HG03108 (cell line): ENCODE measurements around the gene CD276.
"Not testable (repeated sequence)": the region's sequence is repeated elsewhere in the genome, so short reads cannot be mapped to it uniquely, and the experiment has no call there.

Experiments used
- ATAC-seq: cut with Tn5 transposase; IDR thresholded peaks from one replicate; pipeline ENCODE4 v1.9.1; 2021; ENCODE audit warnings: moderate library complexity; ENCODE audit not compliant: unreplicated experiment

CD276 gene

DNA sequence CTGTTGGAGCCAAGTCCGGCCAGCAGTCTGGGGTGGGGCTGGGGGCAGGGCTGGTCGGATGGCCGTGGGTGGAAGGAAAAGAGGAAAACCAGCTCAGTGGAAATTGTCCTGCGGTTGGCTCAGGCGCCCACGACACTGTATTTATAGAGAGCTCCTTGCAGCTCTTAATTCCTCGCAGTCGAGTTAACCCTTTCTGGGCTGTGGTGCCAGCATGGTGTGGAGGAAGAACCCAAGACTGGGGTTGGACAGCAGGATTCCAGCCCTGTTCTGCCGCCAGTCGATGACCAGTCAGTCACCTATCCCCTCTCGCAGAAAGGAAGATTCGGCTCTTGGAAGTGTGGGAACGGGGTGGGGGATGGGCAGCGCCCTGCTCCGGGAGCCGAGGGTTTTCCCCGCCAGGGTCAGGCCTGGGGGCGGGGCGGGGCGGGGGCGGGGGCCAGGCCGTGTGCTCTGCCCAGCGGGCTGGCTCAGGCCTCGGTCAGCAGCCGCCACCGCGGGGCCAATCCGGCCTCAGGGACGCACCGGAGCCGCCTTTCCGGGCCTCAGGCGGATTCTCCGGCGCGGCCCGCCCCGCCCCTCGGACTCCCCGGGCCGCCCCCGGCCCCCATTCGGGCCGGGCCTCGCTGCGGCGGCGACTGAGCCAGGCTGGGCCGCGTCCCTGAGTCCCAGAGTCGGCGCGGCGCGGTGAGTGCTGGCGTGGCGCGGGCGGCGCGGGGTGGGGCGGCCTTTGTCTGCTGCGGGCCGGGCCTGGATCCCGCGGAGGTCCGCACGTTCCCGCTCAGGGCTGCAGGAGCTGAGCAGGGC, at the start of gene CD276:
Gene CD276, plus strand, starts transcription at position 607 of the 804 bp plus-strand sequence. CDS start 15,257 bp downstream, outside the sequence.
- ATAC-seq = no peak

DNA sequence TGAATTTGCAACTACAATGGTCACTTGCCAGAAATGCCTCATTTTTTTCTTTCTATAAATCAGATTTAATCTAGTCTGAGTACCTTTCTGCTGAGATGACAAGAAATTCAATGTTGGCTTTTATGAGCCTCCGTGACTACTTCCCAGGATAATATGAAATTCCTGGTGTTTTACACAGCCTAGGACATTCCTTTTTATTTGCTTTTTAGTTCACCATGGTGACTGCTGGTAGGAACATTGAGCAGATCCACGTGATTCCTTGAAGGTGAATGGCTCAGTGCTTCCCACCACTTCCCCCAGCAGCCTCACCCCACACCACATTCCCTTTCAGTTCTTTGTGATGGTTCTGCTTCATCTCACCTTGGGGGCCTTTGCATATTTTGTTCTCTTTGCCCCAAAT, 46.7 kb upstream of the CD276 start:
- ATAC-seq = no peak

DNA sequence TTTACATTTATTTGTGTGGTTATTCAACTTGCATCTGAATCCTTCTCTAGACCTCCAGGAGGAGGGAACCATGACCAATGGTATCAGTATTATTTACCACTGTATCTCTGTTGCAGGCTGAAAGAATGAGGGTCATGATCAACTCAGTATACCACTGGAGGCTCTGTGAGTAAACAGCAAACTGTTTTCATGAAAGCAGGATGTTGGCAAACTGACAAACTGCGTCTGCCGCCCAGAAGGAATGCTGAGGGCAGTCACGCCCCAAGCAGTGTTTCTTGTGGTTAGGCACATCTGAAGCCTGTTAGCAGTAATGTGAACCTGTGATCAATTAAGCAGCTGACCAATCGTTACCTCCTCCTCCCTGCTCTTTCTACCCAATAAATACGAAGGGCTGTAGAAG, 44.7 kb upstream of the CD276 start:
- not testable (repeated sequence) for ATAC-seq

DNA sequence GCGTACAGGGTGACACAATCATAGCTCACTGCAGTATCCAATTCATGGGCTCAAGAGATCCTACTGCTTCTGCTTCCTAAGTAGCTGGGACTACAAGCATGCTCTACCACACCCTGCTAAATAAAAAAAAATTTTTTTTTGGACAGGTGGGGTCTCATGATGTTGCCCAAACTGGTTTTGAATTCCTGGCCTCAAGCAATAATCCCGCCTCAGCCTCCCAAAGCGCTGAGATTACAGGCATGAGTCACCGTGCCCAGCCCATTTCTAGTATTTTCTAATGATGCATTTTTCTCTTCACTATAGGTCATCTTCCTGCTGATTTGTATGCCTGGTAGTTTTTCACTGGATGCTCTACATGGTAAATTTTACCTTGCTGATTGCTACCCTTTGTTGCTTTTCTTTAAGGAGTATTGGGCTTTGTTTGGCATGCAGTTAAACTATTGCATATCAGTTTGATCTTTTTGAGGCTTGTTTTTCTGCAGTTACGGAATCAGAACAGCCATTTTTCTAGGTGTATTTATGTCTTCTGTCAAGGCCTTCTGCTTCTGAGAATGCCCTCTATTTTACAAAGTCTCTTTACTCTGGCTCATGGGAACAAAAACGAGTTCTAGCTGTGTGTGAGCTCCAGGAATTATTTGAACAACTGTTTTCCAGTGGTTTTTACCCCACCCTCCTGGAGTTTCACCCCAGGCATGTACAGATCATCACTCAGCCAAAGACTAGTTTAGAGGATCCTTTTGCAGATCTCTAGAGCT, 36.7 kb upstream of the CD276 start:
- no peak for ATAC-seq

DNA sequence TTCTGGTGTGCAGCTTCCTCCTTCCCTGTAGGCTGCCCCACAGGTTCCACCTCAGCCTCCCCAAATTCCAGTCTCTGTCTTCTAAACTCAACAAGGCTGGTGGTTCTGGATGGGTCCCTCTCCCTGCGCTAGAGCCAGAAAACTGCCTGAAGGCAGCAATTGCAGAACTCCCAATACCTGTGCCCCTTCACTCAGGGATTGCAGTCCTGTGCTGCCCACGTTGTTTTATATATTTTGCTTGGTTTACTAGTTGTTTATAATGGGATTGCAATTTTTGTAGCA, 36.2 kb upstream of the CD276 start:
- no peak for ATAC-seq

DNA sequence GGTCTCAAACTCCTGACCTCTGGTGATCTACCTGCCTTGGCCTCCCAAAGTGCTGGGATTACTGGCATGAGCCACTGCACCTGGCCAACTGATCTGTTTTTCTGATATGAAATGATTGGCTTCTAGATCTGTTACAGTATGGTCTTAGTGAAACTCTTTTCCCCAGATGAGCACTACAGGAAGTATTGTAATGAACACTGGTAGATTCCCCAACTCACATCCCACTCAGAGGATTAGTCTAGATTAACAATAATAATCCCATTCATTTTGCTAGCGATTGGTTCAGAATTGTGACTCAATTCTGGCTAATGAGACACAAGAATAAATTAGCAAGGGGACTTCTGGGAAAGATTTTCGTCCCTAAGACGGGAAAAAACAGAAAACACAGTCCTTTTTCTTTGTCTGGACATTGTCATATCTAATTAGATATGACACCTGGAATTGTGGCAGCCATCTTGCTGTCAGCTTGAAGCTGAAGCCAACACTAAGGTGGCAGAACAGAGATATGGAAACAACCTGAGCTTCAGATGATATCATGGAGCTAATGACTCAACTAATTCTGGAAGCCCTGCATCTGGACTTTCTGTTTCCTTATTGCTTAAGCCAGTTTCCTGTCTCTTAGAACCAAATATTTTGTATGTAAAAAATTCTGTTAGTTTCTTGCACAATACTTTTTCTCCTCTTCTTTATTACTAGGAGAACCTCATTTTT, 33.6 kb upstream of the CD276 start:
- ATAC-seq = no peak

DNA sequence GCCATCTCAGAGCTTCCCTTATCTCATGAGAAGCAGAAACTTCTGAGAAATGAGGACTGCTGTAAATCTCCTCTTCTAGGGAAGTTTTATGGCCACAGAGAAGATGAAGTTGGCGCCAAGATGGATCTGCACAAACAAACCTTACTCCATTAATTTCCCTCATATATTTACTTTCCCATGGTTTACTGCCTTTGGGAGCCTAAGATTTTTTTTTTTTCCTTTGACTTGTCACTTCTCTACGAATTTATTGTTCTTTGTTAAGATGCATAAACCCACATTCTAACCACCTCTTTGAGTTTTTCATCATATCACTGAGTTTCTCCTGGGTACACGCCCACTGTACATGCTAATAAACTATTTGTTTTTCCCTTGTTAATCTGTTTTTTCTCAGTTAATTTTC, 29.5 kb upstream of the CD276 start:
- no peak for ATAC-seq

DNA sequence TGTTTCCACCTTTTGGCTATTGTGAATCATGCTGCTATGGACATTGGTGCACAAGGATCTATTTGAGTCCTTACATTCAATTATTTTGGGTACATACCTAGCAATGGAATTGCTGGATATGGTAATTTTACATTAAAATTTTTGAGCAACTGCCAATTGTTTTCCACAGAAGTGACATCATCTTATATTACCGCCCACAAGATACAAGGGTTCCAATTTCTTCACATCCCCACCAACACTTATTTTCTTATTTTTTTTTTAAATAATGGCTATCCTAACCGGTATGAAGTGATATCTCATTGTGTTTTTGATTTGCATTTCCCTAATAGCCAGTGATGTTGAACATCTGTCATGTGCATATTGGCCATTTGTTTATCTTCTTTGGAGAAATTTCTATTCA, 28.5 kb upstream of the CD276 start:
- no peak for ATAC-seq

DNA sequence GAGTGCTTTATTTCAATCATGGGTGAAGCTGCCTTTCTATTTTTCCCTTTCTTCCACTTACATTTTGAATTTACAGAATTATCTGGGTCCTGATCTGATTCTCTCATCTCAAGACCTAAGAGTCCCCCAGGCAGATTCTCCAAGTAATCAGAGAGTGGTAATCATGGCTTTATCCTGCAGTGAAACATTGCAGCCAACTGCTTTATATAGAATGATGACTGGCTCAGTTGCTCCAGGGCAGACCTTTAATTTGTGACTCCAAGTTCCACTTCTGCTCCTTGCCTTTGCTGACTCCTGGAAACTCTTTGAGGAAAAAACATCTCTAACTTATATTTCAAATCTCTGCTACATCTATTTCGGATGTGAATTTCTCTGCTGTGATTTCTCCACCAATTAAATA, 25.5 kb upstream of the CD276 start:
- ATAC-seq = no peak

DNA sequence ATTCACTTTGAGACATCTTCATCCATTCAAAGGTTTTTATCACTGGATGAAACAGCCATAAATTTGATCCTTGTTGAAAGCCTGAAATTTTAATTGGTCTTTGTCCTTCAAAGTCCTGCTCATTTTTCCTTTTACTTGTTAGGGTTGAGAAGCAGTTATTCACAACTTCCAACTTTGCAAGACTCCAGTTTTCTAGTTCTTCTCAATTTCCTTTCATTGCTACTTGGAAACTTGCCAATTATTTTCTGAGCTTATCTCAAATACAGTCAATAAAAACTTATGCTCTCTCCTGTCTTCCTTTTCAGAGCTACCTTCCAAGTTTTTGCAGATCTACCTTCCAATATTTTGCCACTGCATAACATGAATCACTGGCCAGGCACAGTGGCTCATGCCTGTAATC, 23.7 kb upstream of the CD276 start:
- ATAC-seq = no peak

DNA sequence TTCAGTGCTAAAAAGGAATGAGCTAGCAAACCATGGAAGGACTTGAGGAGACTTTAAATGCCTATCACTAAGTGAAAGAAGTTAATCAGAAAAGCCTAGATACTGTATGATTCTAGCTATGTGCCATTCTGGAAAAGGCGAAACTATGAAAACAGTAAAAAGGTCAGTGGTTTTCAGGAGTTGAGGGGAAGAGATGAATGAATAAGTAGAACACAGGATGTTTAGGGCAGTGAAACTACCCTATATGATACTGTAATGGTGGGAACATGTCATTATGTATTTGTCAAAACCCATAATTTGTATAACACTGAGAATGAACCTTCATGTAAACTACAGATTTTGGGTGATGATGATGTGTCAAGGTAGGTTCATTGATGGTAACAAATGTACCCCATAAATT, 9.6 kb upstream of the CD276 start:
- ATAC-seq = no peak

DNA sequence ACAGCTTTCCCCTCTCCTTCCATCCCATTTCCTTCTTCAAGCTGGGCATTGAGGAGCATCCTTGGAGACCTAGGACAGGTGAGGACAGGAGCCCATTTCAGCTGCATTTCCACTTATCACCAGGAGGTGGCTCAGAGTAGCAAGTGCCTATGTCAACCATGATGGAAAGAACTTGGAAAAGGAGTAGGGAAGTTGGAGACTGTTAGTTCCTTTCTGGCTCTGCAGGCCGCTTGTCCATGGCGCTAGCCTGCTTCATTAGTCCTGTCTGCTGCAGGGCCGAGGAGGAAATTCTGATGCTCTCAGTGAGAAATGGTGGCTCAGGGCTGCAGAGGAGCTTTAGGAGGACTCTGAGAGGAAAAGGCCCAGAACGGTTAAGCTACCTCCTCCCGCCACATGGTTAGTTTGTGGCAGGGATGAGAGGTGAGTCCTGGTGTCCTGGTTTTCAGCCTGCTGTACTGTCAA, 7.0 kb upstream of the CD276 start:
- no peak for ATAC-seq

DNA sequence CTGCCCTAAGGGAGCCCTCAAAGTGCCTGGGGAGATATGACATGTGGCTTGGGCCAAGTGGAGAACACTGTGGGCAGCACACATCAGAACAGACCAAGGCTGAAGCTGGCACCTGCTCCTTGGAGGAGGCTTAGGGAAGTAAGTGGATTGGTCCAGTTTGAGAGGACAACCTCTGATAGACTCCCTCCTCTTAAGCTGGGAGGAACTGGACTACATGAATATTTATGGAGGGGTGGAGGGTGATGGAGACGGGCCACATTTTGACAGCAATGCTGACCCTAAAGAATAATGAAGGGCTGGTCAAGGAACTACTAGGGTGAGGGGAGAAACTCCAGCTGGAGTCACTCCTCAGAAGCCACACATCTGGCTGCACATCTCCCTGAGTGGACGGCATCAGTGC, 6.5 kb upstream of the CD276 start:
- no peak for ATAC-seq

DNA sequence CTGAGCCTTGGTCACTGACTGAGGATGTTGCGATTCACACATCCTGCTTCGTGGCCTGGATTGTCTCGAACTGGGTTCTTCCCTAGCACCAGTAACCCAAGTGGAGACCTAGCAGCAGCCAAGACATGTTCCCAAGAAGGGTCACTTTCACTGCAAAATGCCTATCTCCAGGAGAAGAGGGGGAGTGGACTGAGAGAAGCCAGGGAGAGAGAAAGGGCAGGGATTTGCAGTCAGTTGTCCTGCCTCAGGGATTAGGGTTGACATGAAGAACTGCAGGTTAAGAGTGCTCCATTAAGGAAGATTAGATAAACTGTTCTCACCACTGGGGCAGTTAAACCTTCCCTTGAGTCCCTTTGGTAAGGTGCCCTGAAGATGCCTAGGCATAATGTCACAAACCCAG, 5.7 kb upstream of the CD276 start:
- no peak for ATAC-seq

DNA sequence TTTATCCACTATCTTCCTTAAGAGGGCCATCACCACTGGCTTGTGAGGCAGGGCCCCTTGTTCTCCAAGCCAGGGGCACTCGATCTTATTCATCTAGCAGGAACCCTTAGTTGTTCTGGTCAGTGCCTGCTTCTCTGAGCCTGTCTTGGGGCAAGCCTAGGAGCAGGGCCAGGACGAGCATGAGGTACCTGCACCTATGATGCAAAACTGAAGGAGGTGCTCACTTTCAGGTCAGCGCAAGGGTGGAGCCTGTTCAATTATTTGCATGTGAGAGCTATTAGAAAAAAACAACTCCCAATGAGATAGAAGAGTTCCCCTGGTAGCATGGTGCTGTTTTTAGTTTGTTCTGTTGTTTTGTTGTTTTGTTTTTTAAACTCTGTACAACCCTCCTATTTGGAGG, 5.0 kb upstream of the CD276 start:
- no peak for ATAC-seq

DNA sequence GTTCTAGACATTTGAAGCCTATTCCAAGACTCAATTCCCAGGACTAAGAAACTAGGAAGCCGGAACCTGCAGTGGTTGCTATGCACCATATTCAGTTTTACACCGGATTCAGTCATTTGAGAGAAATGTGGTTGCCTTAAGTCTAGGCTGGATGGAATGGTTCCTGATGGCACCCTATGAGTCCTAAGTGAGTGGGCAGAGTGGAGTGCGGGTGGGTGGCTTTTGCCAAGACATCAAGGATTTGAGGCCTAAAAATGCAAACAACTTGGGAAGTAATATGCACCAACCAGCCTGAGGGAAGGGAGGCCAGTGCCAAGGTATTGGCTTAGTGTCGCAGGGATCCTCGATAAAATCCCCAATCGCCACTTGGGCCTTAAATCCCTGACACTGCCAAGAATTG, 4.2 kb upstream of the CD276 start:
- no peak for ATAC-seq

DNA sequence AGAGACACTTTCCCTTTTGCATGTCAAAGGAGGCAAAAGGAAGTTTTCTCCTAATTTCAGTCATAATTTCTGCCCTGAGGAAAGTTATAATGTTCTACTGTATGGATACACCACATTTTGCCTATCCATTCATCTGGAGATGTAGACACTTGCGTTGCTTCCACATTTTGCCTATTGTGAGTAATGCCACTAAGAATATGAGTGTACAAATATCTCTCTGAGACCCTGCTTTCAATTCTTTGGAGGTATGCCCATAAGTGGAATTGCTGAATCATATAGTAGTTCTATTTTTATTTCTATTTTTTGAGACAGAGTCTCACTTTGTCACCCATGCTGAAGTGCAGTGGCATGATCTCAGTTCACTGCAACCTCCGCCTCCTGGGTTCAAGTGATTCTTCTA, 3.6 kb upstream of the CD276 start:
- ATAC-seq = no peak

DNA sequence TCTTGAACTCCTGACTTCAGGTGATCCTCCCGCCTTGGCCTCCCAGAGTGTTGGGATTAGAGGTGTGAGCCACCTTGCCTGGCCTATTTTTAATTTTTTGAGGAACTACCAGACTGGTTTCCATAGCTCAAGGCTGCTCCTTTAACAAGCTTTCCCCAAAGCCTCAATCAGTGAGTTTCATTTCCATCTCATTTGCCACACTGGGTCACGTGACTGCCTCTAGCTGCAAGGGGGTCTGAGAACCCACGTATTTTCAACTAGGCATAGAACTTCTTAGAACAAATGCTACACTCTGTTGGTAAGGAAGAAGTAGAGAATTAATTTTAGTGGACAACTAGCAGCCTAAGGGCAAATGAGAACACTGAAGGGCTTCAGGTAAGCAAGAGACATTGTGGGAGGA, 3.1 kb upstream of the CD276 start:
- no peak for ATAC-seq

DNA sequence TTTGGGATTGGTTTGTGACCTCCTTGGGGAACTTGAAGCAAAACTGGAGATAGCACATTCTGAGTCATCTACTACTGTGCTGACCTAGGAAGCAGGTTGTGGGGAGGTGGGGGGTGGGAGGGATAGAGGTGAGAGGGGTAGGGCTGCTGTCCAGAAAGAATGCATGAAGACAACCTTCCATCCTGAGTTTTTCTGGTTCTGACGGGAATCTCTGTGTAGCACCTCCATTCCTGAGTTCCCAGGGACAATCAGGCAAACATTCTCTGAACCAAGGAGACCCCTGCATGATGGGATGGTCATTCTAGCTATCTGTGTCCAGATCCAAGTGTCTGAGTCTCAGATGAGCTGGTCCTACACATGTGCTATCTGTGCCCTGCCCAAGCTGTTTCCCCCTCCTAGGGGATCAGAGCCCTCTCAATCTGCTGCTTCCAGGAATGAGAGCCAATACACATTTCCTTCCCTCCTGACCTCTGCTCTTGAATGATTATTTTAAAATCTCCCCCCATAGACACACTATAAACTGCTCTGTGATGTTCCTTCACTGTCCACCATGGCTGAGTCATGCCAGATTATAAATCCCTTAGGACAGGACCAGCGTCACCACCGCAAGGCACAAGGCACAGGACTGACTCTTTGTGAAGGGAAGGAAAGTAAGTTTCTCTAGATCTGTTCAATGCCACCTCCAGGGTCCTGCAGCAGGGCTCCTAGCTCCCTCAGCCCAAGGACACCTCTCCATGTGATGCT, 2.2 kb upstream of the CD276 start:
- no peak for ATAC-seq

DNA sequence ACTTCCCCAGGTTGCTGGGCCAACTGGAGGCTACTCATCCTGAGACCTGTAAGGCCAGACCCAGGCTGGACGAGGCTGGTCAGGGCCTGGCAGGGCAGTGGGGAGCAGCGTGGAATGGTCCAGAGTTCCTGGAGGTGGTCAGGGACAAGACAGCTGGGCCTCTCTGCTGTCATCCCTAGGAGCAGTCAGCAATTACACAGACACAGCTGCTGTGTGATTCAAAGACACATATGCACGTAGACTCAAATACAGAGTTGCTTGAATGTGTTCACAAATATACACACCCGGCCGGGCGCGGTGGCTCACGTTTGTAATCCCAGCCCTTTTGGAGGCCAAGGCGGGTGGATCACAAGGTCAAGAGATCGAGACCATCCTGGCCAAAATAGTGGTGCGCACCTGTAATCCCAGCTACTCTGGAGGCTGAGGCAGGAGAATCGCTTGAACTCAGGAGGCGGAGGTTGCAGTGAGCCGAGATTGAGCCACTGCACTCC, 1.5 kb upstream of the CD276 start:
- ATAC-seq = no peak

DNA sequence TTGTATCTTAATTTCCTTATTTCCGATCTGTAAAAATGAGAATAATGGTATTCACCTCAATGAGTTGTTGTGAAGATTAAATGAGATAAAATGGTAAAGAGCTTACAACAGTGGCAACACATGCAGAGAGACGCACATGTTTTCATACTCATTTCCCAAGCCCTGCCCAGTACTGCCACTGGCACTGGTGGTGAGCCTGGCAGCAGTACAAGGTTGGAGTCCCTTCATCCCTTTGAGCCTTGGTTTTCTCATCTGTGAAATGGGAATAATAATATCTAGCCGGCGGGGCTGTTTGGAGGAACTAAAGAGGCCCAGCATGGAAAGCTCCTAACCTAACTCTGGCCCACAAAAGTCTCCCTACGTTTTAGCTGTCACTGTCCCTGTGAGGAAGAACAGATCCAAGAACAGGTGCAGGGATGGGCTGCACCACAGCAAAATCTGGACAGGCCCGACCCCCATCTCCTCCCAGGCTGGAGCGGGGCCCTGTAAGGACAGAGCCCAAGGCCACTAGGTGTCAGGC, 866 bp upstream of the CD276 start:
- no peak for ATAC-seq
